ENCODE measurements around the gene IGFL3. TPM values are rescaled to one million over a fixed set of nuclear protein-coding genes. Genes with fewer than 3 reads are reported as not detected.

The IGFL3 gene
- total RNA-seq, 1 experiment from 2014 or later = not detected

DNA sequence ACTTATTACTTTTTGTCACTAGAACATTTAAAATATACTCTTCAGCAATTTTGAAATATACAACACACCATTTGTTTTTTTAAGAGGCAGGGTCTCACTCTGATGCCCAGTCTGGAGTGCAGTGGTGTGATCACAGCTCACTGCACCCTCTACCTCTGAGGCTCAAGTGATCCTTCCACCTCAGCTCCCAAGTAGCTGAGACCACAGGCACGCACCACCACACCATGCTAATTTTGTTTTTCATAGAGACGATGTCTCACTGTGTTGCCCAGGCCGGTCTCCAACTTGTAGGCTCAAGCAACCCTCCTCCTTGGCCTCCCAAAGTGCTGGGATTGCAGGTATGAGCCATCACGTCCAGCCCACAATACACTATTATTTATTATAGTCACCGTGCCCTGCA, 26.1 kb upstream of the IGFL3 start:
- no peaks in the 10 kb centered on the region for H3K79me1 ChIP-seq (ENCODE audit: insufficient read depth, low read depth, low read length, poor library complexity, severe bottlenecking)
- no peak overlapping the region for H2BK15ac ChIP-seq (ENCODE audit: low read depth, low read length)
- no peak overlapping the region for H2AK5ac ChIP-seq (ENCODE audit: insufficient read length, low read length)
- no peaks in the 10 kb centered on the region for H3K4me1 ChIP-seq (ENCODE audit: insufficient read depth, low read length)
- H3K23ac ChIP-seq (ENCODE audit: insufficient read length, low read depth, low read length) = no peak overlapping the region
- no peak overlapping the region for H2BK12ac ChIP-seq (ENCODE audit: insufficient read length, low read depth, low read length)
- no peak for DNase-seq
- H2BK120ac ChIP-seq (ENCODE audit: low read depth, low read length, poor library complexity, severe bottlenecking) = no peak overlapping the region
- H3K4ac ChIP-seq (ENCODE audit: low read depth, low read length) = no peak overlapping the region
- no peak overlapping the region for H3K9ac ChIP-seq (ENCODE audit: extremely low read depth, insufficient read length, low read length)
- H4K91ac ChIP-seq (ENCODE audit: insufficient read length, low read depth, low read length) = no peak overlapping the region
- Mint-ChIP-seq H3K4me1 (peaks cover 0 to 4% of the 10 kb centered on the region in 2 experiments; a peak in 1 of 4 replicates), H3K36me3 (ENCODE audit: insufficient read depth in 1 of 3, low read depth in 3 of 3) (no peaks in the 10 kb centered on the region), H3K27ac (no peak overlapping the region), H3K4me3 (no peak overlapping the region), H3K27me3 (ENCODE audit: low read depth) (peaks cover 23% of the 10 kb centered on the region), H3K9me3 (no peaks in the 10 kb centered on the region)
- no CpG with 5 or more reads among the region's 5 CpGs for WGBS (ENCODE audit: extremely low coverage, insufficient read length, low lambda C conversion rate)
- H3K27me3 ChIP-seq (ENCODE audit: insufficient read depth, low read length) = no peaks in the 10 kb centered on the region
- no peak overlapping the region for H3K27ac ChIP-seq (ENCODE audit: insufficient read length, low read depth, low read length)
- no peaks in the 10 kb centered on the region for H4K20me1 ChIP-seq (ENCODE audit: control insufficient read depth, insufficient read depth, insufficient read length)
- TF ChIP-seq, protein P1, sequence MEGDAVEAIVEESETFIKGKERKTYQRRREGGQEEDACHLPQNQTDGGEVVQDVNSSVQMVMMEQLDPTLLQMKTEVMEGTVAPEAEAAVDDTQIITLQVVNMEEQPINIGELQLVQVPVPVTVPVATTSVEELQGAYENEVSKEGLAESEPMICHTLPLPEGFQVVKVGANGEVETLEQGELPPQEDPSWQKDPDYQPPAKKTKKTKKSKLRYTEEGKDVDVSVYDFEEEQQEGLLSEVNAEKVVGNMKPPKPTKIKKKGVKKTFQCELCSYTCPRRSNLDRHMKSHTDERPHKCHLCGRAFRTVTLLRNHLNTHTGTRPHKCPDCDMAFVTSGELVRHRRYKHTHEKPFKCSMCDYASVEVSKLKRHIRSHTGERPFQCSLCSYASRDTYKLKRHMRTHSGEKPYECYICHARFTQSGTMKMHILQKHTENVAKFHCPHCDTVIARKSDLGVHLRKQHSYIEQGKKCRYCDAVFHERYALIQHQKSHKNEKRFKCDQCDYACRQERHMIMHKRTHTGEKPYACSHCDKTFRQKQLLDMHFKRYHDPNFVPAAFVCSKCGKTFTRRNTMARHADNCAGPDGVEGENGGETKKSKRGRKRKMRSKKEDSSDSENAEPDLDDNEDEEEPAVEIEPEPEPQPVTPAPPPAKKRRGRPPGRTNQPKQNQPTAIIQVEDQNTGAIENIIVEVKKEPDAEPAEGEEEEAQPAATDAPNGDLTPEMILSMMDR (conservative IDR thresholded peaks at IDR 0.05) = no peak
- no peak overlapping the region for H4K8ac ChIP-seq (replicated peaks; ENCODE audit: insufficient read length, low read depth, low read length)
- H4K5ac ChIP-seq (ENCODE audit: insufficient read length, low read depth, low read length) = no peak overlapping the region
- no peak overlapping the region for H2BK5ac ChIP-seq (ENCODE audit: insufficient read length, low read length)
- no peaks in the 10 kb centered on the region for H3K9me3 ChIP-seq (ENCODE audit: control insufficient read depth, low read depth, low read length)
- no peaks in the 10 kb centered on the region for H3K23me2 ChIP-seq (ENCODE audit: insufficient read length, low read depth, low read length, poor library complexity, severe bottlenecking)
- H3T11ph ChIP-seq (ENCODE audit: low read length) = no peak overlapping the region
- H3K4me2 ChIP-seq (ENCODE audit: insufficient read depth, insufficient read length, low read length) = no peak overlapping the region
- no peak overlapping the region for H3K18ac ChIP-seq (ENCODE audit: insufficient read length, low read depth, low read length)
- no peak overlapping the region for H2BK20ac ChIP-seq (ENCODE audit: low read depth, low read length, poor library complexity, severe bottlenecking)
- H3K56ac ChIP-seq (ENCODE audit: insufficient read length, low read depth, low read length) = no peak overlapping the region
- H3K79me2 ChIP-seq (ENCODE audit: insufficient read depth, low read length) = no peaks in the 10 kb centered on the region
- no peak overlapping the region for H3K14ac ChIP-seq (ENCODE audit: insufficient read depth, low read length)
- no peak overlapping the region for H2AFZ ChIP-seq (ENCODE audit: low read length)

Data from H9 (cell line).